H1 (cell line): Measurements from ENCODE around the gene FOXN4. TPM values are rescaled to one million over a fixed set of nuclear protein-coding genes. Genes with fewer than 3 reads are reported as not detected.

Experiments used
- CHD2 ChIP-seq: IDR thresholded peaks from 2 replicates; pipeline ENCODE4 v1.6.1; 2012; ENCODE audit warnings: low read length, improper control_type of control experiment
- CREB1 ChIP-seq: IDR thresholded peaks from 2 replicates; pipeline ENCODE4 v1.6.1; 2012; ENCODE audit warnings: inconsistent platforms
- EGR1 ChIP-seq: IDR thresholded peaks from 2 replicates; pipeline ENCODE4 v1.6.1; 2011; ENCODE audit warnings: low read depth, low read length, borderline replicate concordance
- SIN3A ChIP-seq, 2 experiments: IDR thresholded peaks in 1 of 2; conservative IDR thresholded peaks in 1 of 2; 2 replicates each; pipeline ENCODE4 v1.6.1; 2011 to 2012; ENCODE audit warnings: low read length in 2 of 2, improper control_type of control experiment in 1 of 2, low read depth in 1 of 2, mild to moderate bottlenecking in 1 of 2
- SUZ12 ChIP-seq: fragments of 200-600 bp; sonication (generic); IDR thresholded peaks from 2 replicates; pipeline ENCODE4 v1.6.1; 2012; ENCODE audit warnings: mild to moderate bottlenecking, inconsistent platforms, low read length, moderate library complexity, mixed read lengths
- polyA plus RNA-seq, 7 experiments: library from polyadenylated mRNA; depleted of rRNA in 3 of 7; stranded (reverse) in 5 of 7; unstranded in 2 of 7; fragments of >200 nt in 5 of 7; fragments of 200-250 nt in 2 of 7; gene quantifications; 1 replicate in 5 of 7; 2 replicates in 1 of 7; 4 replicates in 1 of 7; pipeline versions ENCODE4 v1.2.1 to v1.2.3, GENCODE V29; 2011 to 2013; ENCODE audit warnings: missing spikeins in 2 of 7, mixed read lengths in 2 of 7
- total RNA-seq: library from RNA; stranded (reverse); fragmentation: NEBNext Ultra II Directional; extraction: Animal tissue kit (Norgen Biotek cat#: 25700); gene quantifications from 2 replicates; pipeline ENCODE4 v1.2.1, GENCODE V29; 2021
- TF ChIP-seq, protein P1 (sequence below): fragments of 300-600 bp; sonication (generic); IDR thresholded peaks from 2 replicates; pipeline ENCODE4 v1.7.1; 2012; ENCODE audit warnings: low read length, moderate library complexity, mild to moderate bottlenecking, inconsistent platforms; ENCODE audit not compliant: insufficient replicate concordance
- TF ChIP-seq, protein P2 (sequence below): IDR thresholded peaks from 2 replicates; pipeline ENCODE4 v1.6.1; 2011; ENCODE audit warnings: low read length, improper control_type of control experiment

Gene FOXN4
- total and polyA plus RNA-seq, 2 of the 8 experiments (the other 6 are each of a cell fraction or from before 2014, with no cell fraction given), result 0.26 to 0.29 TPM

- TF ChIP-seq, protein P1, sequence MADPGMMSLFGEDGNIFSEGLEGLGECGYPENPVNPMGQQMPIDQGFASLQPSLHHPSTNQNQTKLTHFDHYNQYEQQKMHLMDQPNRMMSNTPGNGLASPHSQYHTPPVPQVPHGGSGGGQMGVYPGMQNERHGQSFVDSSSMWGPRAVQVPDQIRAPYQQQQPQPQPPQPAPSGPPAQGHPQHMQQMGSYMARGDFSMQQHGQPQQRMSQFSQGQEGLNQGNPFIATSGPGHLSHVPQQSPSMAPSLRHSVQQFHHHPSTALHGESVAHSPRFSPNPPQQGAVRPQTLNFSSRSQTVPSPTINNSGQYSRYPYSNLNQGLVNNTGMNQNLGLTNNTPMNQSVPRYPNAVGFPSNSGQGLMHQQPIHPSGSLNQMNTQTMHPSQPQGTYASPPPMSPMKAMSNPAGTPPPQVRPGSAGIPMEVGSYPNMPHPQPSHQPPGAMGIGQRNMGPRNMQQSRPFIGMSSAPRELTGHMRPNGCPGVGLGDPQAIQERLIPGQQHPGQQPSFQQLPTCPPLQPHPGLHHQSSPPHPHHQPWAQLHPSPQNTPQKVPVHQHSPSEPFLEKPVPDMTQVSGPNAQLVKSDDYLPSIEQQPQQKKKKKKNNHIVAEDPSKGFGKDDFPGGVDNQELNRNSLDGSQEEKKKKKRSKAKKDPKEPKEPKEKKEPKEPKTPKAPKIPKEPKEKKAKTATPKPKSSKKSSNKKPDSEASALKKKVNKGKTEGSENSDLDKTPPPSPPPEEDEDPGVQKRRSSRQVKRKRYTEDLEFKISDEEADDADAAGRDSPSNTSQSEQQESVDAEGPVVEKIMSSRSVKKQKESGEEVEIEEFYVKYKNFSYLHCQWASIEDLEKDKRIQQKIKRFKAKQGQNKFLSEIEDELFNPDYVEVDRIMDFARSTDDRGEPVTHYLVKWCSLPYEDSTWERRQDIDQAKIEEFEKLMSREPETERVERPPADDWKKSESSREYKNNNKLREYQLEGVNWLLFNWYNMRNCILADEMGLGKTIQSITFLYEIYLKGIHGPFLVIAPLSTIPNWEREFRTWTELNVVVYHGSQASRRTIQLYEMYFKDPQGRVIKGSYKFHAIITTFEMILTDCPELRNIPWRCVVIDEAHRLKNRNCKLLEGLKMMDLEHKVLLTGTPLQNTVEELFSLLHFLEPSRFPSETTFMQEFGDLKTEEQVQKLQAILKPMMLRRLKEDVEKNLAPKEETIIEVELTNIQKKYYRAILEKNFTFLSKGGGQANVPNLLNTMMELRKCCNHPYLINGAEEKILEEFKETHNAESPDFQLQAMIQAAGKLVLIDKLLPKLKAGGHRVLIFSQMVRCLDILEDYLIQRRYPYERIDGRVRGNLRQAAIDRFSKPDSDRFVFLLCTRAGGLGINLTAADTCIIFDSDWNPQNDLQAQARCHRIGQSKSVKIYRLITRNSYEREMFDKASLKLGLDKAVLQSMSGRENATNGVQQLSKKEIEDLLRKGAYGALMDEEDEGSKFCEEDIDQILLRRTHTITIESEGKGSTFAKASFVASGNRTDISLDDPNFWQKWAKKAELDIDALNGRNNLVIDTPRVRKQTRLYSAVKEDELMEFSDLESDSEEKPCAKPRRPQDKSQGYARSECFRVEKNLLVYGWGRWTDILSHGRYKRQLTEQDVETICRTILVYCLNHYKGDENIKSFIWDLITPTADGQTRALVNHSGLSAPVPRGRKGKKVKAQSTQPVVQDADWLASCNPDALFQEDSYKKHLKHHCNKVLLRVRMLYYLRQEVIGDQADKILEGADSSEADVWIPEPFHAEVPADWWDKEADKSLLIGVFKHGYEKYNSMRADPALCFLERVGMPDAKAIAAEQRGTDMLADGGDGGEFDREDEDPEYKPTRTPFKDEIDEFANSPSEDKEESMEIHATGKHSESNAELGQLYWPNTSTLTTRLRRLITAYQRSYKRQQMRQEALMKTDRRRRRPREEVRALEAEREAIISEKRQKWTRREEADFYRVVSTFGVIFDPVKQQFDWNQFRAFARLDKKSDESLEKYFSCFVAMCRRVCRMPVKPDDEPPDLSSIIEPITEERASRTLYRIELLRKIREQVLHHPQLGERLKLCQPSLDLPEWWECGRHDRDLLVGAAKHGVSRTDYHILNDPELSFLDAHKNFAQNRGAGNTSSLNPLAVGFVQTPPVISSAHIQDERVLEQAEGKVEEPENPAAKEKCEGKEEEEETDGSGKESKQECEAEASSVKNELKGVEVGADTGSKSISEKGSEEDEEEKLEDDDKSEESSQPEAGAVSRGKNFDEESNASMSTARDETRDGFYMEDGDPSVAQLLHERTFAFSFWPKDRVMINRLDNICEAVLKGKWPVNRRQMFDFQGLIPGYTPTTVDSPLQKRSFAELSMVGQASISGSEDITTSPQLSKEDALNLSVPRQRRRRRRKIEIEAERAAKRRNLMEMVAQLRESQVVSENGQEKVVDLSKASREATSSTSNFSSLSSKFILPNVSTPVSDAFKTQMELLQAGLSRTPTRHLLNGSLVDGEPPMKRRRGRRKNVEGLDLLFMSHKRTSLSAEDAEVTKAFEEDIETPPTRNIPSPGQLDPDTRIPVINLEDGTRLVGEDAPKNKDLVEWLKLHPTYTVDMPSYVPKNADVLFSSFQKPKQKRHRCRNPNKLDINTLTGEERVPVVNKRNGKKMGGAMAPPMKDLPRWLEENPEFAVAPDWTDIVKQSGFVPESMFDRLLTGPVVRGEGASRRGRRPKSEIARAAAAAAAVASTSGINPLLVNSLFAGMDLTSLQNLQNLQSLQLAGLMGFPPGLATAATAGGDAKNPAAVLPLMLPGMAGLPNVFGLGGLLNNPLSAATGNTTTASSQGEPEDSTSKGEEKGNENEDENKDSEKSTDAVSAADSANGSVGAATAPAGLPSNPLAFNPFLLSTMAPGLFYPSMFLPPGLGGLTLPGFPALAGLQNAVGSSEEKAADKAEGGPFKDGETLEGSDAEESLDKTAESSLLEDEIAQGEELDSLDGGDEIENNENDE, result no peak
- TF ChIP-seq, protein P2, sequence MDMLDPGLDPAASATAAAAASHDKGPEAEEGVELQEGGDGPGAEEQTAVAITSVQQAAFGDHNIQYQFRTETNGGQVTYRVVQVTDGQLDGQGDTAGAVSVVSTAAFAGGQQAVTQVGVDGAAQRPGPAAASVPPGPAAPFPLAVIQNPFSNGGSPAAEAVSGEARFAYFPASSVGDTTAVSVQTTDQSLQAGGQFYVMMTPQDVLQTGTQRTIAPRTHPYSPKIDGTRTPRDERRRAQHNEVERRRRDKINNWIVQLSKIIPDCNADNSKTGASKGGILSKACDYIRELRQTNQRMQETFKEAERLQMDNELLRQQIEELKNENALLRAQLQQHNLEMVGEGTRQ, result no peak
- TF ChIP-seq EGR1, result no peak
- no peak for TF ChIP-seq CHD2
- TF ChIP-seq SIN3A (conservative IDR thresholded peaks at IDR 0.05 in 1 of 2, IDR thresholded peaks at IDR 0.05 in 1 of 2; ENCODE audit: low read depth in 1 of 2, low read length in 2 of 2), result no peak
- no peak for TF ChIP-seq CREB1
- no peak for TF ChIP-seq SUZ12
Measured at GRCh38 chr12:109250523-109250922, 58.6 kb downstream of the FOXN4 start (continued).
